NB4 (cell line): ENCODE results near the gene SMARCA2.

Experiments
- MYC ChIP-seq: IDR thresholded peaks from 2 replicates; pipeline ENCODE4 v1.6.1; 2011; ENCODE audit warnings: low read depth, low read length
- POLR2A ChIP-seq: IDR thresholded peaks from 2 replicates; pipeline ENCODE4 v1.6.1; 2011; ENCODE audit warnings: mild to moderate bottlenecking; ENCODE audit not compliant: insufficient read length; ENCODE audit errors: extremely low read depth
- TF ChIP-seq, protein P1 (sequence below): IDR thresholded peaks from one replicate; pipeline ENCODE4 v1.5.1; 2012; ENCODE audit warnings: low read depth, low read length
- TF ChIP-seq, protein P2 (sequence below): IDR thresholded peaks from 2 replicates; pipeline ENCODE4 v1.6.1; 2011; ENCODE audit warnings: low read depth, low read length

DNA sequence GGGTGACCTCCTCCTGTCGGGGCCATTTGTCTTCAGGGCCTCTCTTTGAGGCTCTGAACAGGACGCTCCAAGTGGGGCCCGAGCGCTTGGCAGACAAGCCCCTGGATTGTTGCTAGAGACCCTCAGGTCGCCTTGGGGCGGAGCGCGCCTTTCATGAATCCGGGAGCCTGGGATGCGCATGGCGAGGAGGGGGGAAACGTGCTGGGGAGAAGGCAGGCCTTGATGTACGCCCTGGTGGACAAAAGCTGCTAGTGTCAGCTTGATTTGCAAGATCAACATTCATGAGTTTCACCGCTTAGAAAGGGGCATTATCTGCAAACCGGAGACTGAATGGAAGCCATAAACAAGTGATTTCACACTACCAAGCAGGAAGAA lies 226.3 kb downstream of the SMARCA2 start:
- TF ChIP-seq, protein P1, sequence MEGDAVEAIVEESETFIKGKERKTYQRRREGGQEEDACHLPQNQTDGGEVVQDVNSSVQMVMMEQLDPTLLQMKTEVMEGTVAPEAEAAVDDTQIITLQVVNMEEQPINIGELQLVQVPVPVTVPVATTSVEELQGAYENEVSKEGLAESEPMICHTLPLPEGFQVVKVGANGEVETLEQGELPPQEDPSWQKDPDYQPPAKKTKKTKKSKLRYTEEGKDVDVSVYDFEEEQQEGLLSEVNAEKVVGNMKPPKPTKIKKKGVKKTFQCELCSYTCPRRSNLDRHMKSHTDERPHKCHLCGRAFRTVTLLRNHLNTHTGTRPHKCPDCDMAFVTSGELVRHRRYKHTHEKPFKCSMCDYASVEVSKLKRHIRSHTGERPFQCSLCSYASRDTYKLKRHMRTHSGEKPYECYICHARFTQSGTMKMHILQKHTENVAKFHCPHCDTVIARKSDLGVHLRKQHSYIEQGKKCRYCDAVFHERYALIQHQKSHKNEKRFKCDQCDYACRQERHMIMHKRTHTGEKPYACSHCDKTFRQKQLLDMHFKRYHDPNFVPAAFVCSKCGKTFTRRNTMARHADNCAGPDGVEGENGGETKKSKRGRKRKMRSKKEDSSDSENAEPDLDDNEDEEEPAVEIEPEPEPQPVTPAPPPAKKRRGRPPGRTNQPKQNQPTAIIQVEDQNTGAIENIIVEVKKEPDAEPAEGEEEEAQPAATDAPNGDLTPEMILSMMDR = peak; percentile 15
- TF ChIP-seq POLR2A (no peak), MYC (no peak)
- TF ChIP-seq, protein P2, sequence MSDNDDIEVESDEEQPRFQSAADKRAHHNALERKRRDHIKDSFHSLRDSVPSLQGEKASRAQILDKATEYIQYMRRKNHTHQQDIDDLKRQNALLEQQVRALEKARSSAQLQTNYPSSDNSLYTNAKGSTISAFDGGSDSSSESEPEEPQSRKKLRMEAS = no peak
